Measurements from ENCODE around the gene DCBLD2.

DNA sequence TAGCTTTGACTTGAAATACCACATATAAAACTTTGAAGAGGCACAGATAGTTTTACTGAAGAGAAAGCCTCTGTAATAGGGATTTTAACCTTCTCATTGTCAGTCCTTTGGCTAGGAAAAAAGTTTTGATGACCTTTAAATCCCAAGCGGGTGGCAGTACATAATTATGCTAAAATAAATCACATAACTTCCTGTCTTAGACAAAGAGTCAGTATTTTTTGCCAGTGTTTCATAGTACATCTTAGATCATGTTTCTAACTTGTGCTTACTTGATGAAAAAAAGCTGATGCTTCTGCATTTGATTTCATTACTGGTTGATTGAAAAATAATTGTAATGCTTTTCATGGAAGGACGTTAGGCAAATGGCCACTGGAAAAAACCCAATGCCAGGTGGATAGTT lies 132.5 kb downstream of the DCBLD2 start:
- TF ChIP-seq, protein P1, sequence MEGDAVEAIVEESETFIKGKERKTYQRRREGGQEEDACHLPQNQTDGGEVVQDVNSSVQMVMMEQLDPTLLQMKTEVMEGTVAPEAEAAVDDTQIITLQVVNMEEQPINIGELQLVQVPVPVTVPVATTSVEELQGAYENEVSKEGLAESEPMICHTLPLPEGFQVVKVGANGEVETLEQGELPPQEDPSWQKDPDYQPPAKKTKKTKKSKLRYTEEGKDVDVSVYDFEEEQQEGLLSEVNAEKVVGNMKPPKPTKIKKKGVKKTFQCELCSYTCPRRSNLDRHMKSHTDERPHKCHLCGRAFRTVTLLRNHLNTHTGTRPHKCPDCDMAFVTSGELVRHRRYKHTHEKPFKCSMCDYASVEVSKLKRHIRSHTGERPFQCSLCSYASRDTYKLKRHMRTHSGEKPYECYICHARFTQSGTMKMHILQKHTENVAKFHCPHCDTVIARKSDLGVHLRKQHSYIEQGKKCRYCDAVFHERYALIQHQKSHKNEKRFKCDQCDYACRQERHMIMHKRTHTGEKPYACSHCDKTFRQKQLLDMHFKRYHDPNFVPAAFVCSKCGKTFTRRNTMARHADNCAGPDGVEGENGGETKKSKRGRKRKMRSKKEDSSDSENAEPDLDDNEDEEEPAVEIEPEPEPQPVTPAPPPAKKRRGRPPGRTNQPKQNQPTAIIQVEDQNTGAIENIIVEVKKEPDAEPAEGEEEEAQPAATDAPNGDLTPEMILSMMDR (conservative IDR thresholded peaks at IDR 0.05; ENCODE audit: low read depth, low read length), result no peak
- no peak for TF ChIP-seq EZH2phosphoT487 (IDR thresholded peaks at IDR 0.05; ENCODE audit: borderline replicate concordance, low read length)
- no peak for TF ChIP-seq EZH2 (IDR thresholded peaks at IDR 0.05; ENCODE audit: low read length, unreplicated experiment)
